ENCODE data around the gene ALDH3B1.

- TF ChIP-seq CTCF (conservative IDR thresholded peaks at IDR 0.05 in 1 of 2, IDR thresholded peaks at IDR 0.05 in 1 of 2; ENCODE audit: extremely low read depth in 1 of 2, insufficient read depth in 1 of 2, low read depth in 1 of 2, low read length in 2 of 2) (no peak), EZH2 (IDR thresholded peaks at IDR 0.05; ENCODE audit: borderline replicate concordance, low read length) (no peak)
Measured at GRCh38 chr11:68002575-68002937, 7.6 kb upstream of the ALDH3B1 start.
